Lower lobe of right lung (tissue), 2 donors: ENCODE measurements around the gene ICAM5. TPM values are rescaled to one million over a fixed set of nuclear protein-coding genes. Genes with fewer than 3 reads are reported as not detected.

ENCODE experiments used
- ATAC-seq, 2 donors: fragments of 200-7000 bp; cut with Tn5 transposase; one replicate each; pipeline ENCODE4 v1.9.1; 2020 to 2022; ENCODE audit warnings: mild to moderate bottlenecking in 2 of 2, moderate library complexity in 2 of 2
- DNase-seq: peaks from one replicate; pipeline ENCODE4 v3.0.0-alpha.2; 2020
- H3K27ac ChIP-seq: fragments of 200-600 bp; one replicate; pipeline ENCODE4 v1.8.0; 2022
- H3K27me3 ChIP-seq: fragments of 200-600 bp; one replicate; pipeline ENCODE4 v1.8.0; 2022; ENCODE audit warnings: low read depth
- H3K36me3 ChIP-seq: fragments of 200-600 bp; one replicate; pipeline ENCODE4 v1.8.0; 2022; ENCODE audit warnings: mild to moderate bottlenecking
- H3K4me1 ChIP-seq: fragments of 200-600 bp; one replicate; pipeline ENCODE4 v1.8.0; 2022
- H3K4me3 ChIP-seq: fragments of 200-600 bp; one replicate; pipeline ENCODE4 v1.8.0; 2022; ENCODE audit warnings: mild to moderate bottlenecking
- H3K9me3 ChIP-seq: fragments of 200-600 bp; one replicate; pipeline ENCODE4 v1.8.0; 2022
- CTCF ChIP-seq: fragments of 200-600 bp; IDR thresholded peaks from one replicate; pipeline ENCODE4 v1.8.0; 2022; ENCODE audit warnings: antibody characterized with exemption, mild to moderate bottlenecking
- intact Hi-C: fragments of 100-400 bp; cut with DNase I; formaldehyde crosslinking; loops from one replicate; pipeline ENCODE4 v1.11.0; 2022
- total RNA-seq: library from RNA; stranded (reverse); fragmentation: NEBNext Ultra II Directional; extraction: Animal tissue kit (Norgen Biotek cat#: 25700); gene quantifications from one replicate; pipeline ENCODE4 v1.2.1, GENCODE V29; 2021
- donor health status: DM: no; HTN: yes; CAD: no; lungs with severe emphysema.

ICAM5 gene
- total RNA-seq, 1 donor from 2014 or later, result 15.3 TPM

GRCh38 chr19:10266706-10267105 is 23.0 kb upstream of the ICAM5 start:
- no peaks in the 10 kb centered on the region for H3K9me3 ChIP-seq
- no peak overlapping the region for H3K4me3 ChIP-seq
- ATAC-seq (no peak), DNase-seq (no peak)
- no peaks in the 10 kb centered on the region for H3K27me3 ChIP-seq
- peak overlapping the region; percentile 96 for H3K27ac ChIP-seq
- intact Hi-C loops, result no loop called here
- H3K36me3 ChIP-seq, result no peaks in the 10 kb centered on the region
- peaks cover 44% of the 10 kb centered on the region for H3K4me1 ChIP-seq
- TF ChIP-seq CTCF, result no peak

- no peak for TF ChIP-seq CTCF
- Histone ChIP-seq H3K27me3 (no peaks in the 10 kb centered on the region), H3K27ac (peak overlapping the region; percentile 96), H3K4me1 (peaks cover 58% of the 10 kb centered on the region), H3K36me3 (no peaks in the 10 kb centered on the region), H3K4me3 (no peak overlapping the region), H3K9me3 (no peaks in the 10 kb centered on the region)
- intact Hi-C loops, result no loop called here
- DNase-seq (no peak), ATAC-seq (no peak)
Measured at GRCh38 chr19:10268071-10268470, 21.7 kb upstream of the ICAM5 start.

- Histone ChIP-seq H3K27ac (peak overlapping the region; percentile 96), H3K4me3 (peak overlapping the region; percentile 86), H3K9me3 (no peaks in the 10 kb centered on the region), H3K36me3 (peaks cover 4% of the 10 kb centered on the region), H3K27me3 (no peaks in the 10 kb centered on the region), H3K4me1 (peaks cover 70% of the 10 kb centered on the region)
- intact Hi-C loops, result loop anchor here (5.0 kb wide), 1 partner anchor 118 kb away; no protein-coding TSS in a partner anchor
- peak; percentile 93 for DNase-seq
- peak; percentile 75 to 87 for ATAC-seq
- TF ChIP-seq CTCF, result peak; percentile 92
Measured at GRCh38 chr19:10269333-10270179, 20.2 kb upstream of the ICAM5 start.

- no peak for TF ChIP-seq CTCF
- Histone ChIP-seq H3K36me3 (peaks cover 10% of the 10 kb centered on the region), H3K27ac (peak overlapping the region; percentile 96), H3K27me3 (no peaks in the 10 kb centered on the region), H3K4me3 (peak overlapping the region; percentile 86), H3K4me1 (peaks cover 77% of the 10 kb centered on the region), H3K9me3 (no peaks in the 10 kb centered on the region)
- DNase-seq (peak; percentile 93), ATAC-seq (peak; percentile 63 to 83)
- intact Hi-C loops, result loop anchor here (5.0 kb wide), 1 partner anchor 117 kb away; no protein-coding TSS in a partner anchor
Measured at GRCh38 chr19:10270180-10270615, 19.6 kb upstream of the ICAM5 start.

- intact Hi-C loops, result loop anchor here (5.0 kb wide), 1 partner anchor 116 kb away; no protein-coding TSS in a partner anchor
Measured at GRCh38 chr19:10270616-10271394, 18.9 kb upstream of the ICAM5 start, which contains the start of gene ICAM1. ICAM1 (plus strand) TSS chr19:10271120; CDS start chr19:10271160, 40 bp downstream.

More at GRCh38 chr19:10270616-10271394, 18.9 kb upstream of the ICAM5 start, which contains the start of gene ICAM1:
- Histone ChIP-seq H3K9me3 (no peaks in the 10 kb centered on the region), H3K4me3 (peak within 1 kb of the TSS; percentile 86), H3K27ac (peak within 1 kb of the TSS; percentile 96), H3K27me3 (no peaks in the 10 kb centered on the region), H3K36me3 (peaks cover 16% of the 10 kb centered on the region), H3K4me1 (peaks cover 80% of the 10 kb centered on the region)
- peak; percentile 80 to 86 for ATAC-seq
- TF ChIP-seq CTCF, result peak; percentile 26
- DNase-seq, result peak; percentile 92
